HFF-Myc (cell line): ENCODE measurements around the gene FGF19.

Experiments
- DNase-seq: peaks from one replicate; pipeline ENCODE4 v3.0.0-alpha.2; 2011; ENCODE audit warnings: low read depth; ENCODE audit errors: extremely low read depth
- H3K4me3 ChIP-seq: replicated peaks from 2 replicates; pipeline ENCODE4 v1.5.1; 2011; ENCODE audit warnings: low read depth, mild to moderate bottlenecking, control low read depth, low read length
- TF ChIP-seq, protein P1 (sequence below): IDR thresholded peaks from 2 replicates; pipeline ENCODE4 v1.5.1; 2012; ENCODE audit warnings: mild to moderate bottlenecking, low read depth, low read length, control low read depth; ENCODE audit errors: missing control alignments

Gene FGF19

GRCh38 chr11:69656536-69657455, 47.0 kb downstream of the FGF19 start:
- DNase-seq: no peak
- no peak overlapping the region for H3K4me3 ChIP-seq
- TF ChIP-seq, protein P1, sequence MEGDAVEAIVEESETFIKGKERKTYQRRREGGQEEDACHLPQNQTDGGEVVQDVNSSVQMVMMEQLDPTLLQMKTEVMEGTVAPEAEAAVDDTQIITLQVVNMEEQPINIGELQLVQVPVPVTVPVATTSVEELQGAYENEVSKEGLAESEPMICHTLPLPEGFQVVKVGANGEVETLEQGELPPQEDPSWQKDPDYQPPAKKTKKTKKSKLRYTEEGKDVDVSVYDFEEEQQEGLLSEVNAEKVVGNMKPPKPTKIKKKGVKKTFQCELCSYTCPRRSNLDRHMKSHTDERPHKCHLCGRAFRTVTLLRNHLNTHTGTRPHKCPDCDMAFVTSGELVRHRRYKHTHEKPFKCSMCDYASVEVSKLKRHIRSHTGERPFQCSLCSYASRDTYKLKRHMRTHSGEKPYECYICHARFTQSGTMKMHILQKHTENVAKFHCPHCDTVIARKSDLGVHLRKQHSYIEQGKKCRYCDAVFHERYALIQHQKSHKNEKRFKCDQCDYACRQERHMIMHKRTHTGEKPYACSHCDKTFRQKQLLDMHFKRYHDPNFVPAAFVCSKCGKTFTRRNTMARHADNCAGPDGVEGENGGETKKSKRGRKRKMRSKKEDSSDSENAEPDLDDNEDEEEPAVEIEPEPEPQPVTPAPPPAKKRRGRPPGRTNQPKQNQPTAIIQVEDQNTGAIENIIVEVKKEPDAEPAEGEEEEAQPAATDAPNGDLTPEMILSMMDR: no peak

DNA sequence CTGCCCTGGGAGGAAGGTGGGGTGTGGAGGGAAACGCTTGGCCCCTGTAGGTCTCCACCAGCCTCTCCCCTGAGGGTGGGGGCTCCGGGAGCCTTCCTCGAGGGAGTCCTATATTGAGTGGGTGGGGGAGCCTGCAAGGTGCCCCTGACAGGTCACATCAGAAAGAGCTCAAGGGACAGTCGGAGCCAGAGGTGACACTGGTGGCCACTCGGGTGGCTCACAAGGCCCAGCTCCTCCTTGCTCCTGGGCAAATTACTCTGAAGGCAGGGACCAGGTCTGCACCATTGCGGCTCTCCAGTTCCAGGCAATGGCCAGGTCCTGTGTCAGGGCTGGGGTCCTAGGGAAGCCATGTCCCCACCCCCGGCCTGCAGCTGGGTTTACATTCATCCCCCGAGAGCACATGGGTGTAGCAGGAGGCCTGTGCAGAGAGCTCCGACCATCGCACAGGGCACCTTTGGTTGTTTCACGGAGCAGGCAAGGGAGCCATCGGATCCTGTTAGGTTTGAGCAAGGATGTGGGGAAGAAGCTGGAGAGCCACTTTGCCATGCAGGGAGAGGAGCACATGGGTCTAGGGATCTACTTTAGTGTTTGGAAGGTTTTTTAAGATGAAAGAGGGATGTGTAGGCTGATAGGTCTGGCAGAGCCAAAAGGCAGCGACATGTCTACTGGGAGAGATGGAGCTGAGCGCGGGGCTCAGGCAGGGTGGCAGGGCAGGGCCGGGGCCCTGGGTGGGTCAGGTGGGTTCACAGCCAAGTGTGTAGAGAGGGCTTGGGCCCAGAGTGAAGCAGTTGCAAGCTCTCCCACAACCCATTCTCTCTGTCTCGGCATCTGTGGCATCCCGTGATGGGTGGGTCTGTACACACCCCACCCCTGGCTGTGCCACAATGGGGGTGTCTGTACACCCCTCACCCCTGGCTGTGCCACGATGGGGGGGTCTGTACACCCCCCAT, 48.1 kb downstream of the FGF19 start:
- DNase-seq: no peak
- TF ChIP-seq, protein P1: no peak
- no peak overlapping the region for H3K4me3 ChIP-seq

- H3K4me3 ChIP-seq: no peak overlapping the region
- TF ChIP-seq, protein P1: no peak
- DNase-seq: no peak
These were observed 49.0 kb downstream of the FGF19 start for GRCh38 chr11:69654660-69655478.

DNA sequence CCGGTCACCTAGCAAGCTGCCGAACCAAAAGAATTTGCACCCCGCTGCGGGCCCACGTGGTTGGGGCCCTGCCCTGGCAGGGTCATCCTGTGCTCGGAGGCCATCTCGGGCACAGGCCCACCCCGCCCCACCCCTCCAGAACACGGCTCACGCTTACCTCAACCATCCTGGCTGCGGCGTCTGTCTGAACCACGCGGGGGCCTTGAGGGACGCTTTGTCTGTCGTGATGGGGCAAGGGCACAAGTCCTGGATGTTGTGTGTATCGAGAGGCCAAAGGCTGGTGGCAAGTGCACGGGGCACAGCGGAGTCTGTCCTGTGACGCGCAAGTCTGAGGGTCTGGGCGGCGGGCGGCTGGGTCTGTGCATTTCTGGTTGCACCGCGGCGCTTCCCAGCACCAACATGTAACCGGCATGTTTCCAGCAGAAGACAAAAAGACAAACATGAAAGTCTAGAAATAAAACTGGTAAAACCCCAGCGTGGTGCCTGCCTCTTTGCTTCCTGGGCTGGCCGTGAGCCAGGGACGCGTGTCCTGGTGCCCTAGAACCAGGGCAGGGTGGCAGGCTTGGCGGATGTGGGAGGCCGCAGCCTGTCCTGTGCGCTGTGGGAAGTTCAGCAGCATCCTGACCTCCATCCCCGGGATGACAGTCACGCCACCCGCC, 49.7 kb downstream of the FGF19 start:
- H3K4me3 ChIP-seq: no peak overlapping the region
- TF ChIP-seq, protein P1: no peak
- DNase-seq: no peak

DNA sequence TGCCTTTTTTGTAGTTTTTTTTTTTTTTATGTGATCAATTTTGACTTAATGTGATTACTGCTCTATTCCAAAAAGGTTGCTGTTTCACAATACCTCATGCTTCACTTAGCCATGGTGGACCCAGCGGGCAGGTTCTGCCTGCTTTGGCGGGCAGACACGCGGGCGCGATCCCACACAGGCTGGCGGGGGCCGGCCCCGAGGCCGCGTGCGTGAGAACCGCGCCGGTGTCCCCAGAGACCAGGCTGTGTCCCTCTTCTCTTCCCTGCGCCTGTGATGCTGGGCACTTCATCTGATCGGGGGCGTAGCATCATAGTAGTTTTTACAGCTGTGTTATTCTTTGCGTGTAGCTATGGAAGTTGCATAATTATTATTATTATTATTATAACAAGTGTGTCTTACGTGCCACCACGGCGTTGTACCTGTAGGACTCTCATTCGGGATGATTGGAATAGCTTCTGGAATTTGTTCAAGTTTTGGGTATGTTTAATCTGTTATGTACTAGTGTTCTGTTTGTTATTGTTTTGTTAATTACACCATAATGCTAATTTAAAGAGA, 50.3 kb downstream of the FGF19 start:
- H3K4me3 ChIP-seq: no peak overlapping the region
- TF ChIP-seq, protein P1: no peak
- DNase-seq: no peak
